Measurements from ENCODE around the gene AVPR2. TPM values are rescaled to one million over a fixed set of nuclear protein-coding genes. Genes with fewer than 3 reads are reported as not detected.

Gene AVPR2
- total RNA-seq, 2 experiments from 2014 or later: not detected

DNA sequence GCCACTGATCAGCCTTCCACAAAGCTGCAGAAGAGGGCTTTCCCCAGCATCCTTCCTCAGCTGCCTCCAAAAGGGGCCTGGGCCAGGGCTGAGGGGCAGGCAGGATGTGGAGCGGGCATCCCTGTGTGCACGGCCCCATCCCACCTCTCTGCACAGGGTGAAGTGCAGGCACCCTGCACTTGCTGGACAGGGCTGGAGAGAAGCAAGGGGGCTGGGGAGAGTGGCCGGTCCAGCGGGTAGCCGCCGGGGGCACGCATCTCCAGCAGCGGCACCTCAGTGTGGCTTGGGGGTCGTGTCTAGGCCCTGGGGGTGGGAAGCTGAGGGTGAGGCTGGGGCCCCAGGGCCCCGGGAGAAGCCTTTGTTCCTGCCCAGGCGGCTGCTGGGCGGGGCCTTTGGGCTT is 3.0 kb downstream of the AVPR2 start:
- H3K4me1 Mint-ChIP-seq (ENCODE audit: low read depth): peaks cover 29% of the 10 kb centered on the region
- H3K4me3 Mint-ChIP-seq: no peak overlapping the region
- ATAC-seq: no peak
- H3K9me3 Mint-ChIP-seq: no peaks in the 10 kb centered on the region
- ChIA-PET POLR2A (interaction anchor here (1.0 to 4.7 kb wide), 4 partner anchors 10 to 43 kb away, joined by 3 to 25 read pairs (median 4); partner anchors contain the start of gene ARHGAP4), CTCF (no interaction called here)
- H3K27ac Mint-ChIP-seq: no peak overlapping the region
- peaks cover 3% of the 10 kb centered on the region for H3K36me3 Mint-ChIP-seq (ENCODE audit: low read depth)
- TF ChIP-seq, protein P1, sequence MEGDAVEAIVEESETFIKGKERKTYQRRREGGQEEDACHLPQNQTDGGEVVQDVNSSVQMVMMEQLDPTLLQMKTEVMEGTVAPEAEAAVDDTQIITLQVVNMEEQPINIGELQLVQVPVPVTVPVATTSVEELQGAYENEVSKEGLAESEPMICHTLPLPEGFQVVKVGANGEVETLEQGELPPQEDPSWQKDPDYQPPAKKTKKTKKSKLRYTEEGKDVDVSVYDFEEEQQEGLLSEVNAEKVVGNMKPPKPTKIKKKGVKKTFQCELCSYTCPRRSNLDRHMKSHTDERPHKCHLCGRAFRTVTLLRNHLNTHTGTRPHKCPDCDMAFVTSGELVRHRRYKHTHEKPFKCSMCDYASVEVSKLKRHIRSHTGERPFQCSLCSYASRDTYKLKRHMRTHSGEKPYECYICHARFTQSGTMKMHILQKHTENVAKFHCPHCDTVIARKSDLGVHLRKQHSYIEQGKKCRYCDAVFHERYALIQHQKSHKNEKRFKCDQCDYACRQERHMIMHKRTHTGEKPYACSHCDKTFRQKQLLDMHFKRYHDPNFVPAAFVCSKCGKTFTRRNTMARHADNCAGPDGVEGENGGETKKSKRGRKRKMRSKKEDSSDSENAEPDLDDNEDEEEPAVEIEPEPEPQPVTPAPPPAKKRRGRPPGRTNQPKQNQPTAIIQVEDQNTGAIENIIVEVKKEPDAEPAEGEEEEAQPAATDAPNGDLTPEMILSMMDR (IDR thresholded peaks at IDR 0.05): no peak
- DNase-seq: no peak
- intact Hi-C loops (cut with micrococcal nuclease): no loop called here
- no peaks in the 10 kb centered on the region for H3K27me3 Mint-ChIP-seq

GRCh38 chrX:153908219-153908860 is 3.9 kb downstream of the AVPR2 start:
- Mint-ChIP-seq H3K27ac (no peak overlapping the region), H3K9me3 (no peaks in the 10 kb centered on the region), H3K36me3 (ENCODE audit: low read depth) (peaks cover 3% of the 10 kb centered on the region), H3K4me3 (no peak overlapping the region), H3K4me1 (ENCODE audit: low read depth) (peaks cover 23% of the 10 kb centered on the region), H3K27me3 (no peaks in the 10 kb centered on the region)
- intact Hi-C loops (cut with micrococcal nuclease): no loop called here
- no peak for DNase-seq
- ChIA-PET CTCF (no interaction called here), POLR2A (interaction anchor here (0.9 to 4.7 kb wide), 3 partner anchors 17 to 109 kb away, joined by 3 to 25 read pairs (median 6); partner anchors contain the start of gene ARHGAP4)
- TF ChIP-seq, protein P1 (IDR thresholded peaks at IDR 0.05): no peak
- no peak for ATAC-seq

DNA sequence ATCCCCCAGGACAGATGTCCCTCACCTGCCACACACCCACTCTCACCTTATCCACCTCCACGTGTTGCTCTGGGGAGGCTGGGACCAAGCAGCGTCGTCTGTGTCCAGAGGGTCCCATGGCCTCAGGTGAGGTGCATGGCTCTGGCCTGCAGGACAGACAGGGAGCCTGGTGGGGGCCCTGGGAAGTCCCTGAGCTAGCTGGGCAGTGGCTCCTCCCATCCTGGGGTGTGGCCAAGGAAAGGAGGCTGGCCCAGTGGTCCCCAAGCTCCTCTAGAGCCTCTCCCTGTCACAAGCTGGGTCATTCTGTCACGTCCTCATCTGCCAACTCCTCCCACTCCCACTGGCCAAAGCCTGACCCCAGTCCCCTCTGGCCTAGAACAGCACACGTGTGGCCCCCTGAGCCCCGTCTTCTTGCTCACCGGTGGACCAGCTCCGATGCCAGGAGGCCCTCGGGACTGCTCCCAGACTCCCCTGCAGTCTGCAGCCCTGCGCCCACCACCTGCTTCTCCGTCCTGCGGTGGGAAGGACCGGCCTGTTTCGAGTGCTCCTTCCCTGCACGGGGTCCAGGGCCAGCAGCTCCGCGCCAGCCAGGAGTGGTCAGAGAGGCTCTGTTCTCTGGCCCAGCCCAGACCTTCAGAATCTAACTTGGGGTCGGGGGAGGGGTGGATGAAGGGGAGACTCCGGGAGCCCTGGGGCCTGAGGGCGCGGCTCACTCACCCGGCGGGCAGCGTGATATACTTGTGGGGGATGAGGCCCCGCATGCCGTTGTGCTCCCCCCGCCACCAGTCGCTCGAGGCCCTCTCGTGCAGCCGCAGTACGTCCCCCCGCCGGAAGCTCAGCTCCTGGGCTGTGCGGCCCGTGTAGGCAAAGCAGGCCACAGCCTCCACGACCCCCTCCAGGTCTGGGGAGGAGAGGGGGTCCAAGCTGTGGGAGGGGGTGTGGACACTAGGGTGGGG is 4.8 kb downstream of the AVPR2 start:
- Mint-ChIP-seq H3K27ac (no peak overlapping the region), H3K27me3 (no peaks in the 10 kb centered on the region), H3K4me1 (ENCODE audit: low read depth) (peaks cover 17% of the 10 kb centered on the region), H3K36me3 (ENCODE audit: low read depth) (peaks cover 3% of the 10 kb centered on the region), H3K9me3 (no peaks in the 10 kb centered on the region), H3K4me3 (no peak overlapping the region)
- DNase-seq: peak; percentile 44
- ChIA-PET POLR2A (interaction anchor here (0.7 to 4.7 kb wide), 3 partner anchors 16 to 110 kb away, joined by 3 to 25 read pairs (median 3); partner anchors contain the start of genes ARHGAP4 and RENBP), CTCF (no interaction called here)
- intact Hi-C loops (cut with micrococcal nuclease): no loop called here
- TF ChIP-seq, protein P1 (IDR thresholded peaks at IDR 0.05): no peak
- ATAC-seq: peak; percentile 46

DNA sequence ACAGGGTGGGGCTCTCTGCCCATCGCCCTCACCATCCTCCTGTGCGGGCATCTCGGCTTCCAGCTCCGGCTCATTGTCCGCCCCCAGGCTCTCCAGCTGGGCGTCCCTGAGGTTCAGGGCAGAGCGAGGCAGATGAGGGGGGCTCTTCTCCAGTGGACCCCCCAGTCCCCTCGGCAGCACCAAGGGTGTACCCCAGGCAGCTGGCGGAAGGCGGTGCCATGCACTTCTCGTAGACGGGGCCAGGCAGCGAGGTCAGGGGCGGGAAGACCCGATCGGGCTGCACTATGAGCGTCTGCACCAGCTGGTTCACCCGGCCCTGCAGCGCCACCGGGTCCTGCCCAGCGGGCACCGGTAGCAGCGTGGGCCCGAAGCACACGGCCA is 5.5 kb downstream of the AVPR2 start:
- Mint-ChIP-seq H3K27me3 (no peaks in the 10 kb centered on the region), H3K27ac (no peak overlapping the region), H3K36me3 (ENCODE audit: low read depth) (peaks cover 3% of the 10 kb centered on the region), H3K4me1 (ENCODE audit: low read depth) (peaks cover 14% of the 10 kb centered on the region), H3K9me3 (no peaks in the 10 kb centered on the region), H3K4me3 (no peak overlapping the region)
- ChIA-PET CTCF (interaction anchor here (1.1 kb wide), 1 partner anchor 16 kb away, joined by 3 read pairs; the partner anchor contains the start of gene ARHGAP4), POLR2A (interaction anchor here (0.7 to 2.0 kb wide), 3 partner anchors 13 to 35 kb away, joined by 3 to 5 read pairs (median 5); partner anchors contain the start of gene RENBP)
- TF ChIP-seq, protein P1 (IDR thresholded peaks at IDR 0.05): no peak
- no peak for DNase-seq
- intact Hi-C loops (cut with micrococcal nuclease): no loop called here
- no peak for ATAC-seq
